ENCODE data around the gene RAMP1. TPM values are rescaled to one million over a fixed set of nuclear protein-coding genes. Genes with fewer than 3 reads are reported as not detected.
"Not testable (repeated sequence)": the region's sequence is repeated elsewhere in the genome, so short reads cannot be mapped to it uniquely, and the experiment has no call there.

Gene RAMP1
- total and polyA plus RNA-seq, 9 donors: 1.8 to 62.5 (median 29.4) TPM

GRCh38 chr2:237944302-237944701 lies 84.9 kb downstream of the RAMP1 start:
- intact Hi-C loops (cut with DNase I): loop anchor here in 1 of 4 donors (10.0 kb wide), 1 partner anchor 180 kb away; no protein-coding TSS in a partner anchor
- no peaks in the 10 kb centered on the region for H3K27me3 ChIP-seq
- H3K9me3 ChIP-seq: no peaks in the 10 kb centered on the region
- H3K4me3 ChIP-seq: no peak overlapping the region
- H3K4me1 ChIP-seq (ENCODE audit: insufficient read depth): peaks cover 3% of the 10 kb centered on the region
- DNase-seq: no peak
- H3K27ac ChIP-seq: no peak overlapping the region
- no peaks in the 10 kb centered on the region for H3K36me3 ChIP-seq
- no peak for TF ChIP-seq POLR2A (IDR thresholded peaks at IDR 0.05)
- TF ChIP-seq EP300 (IDR thresholded peaks at IDR 0.05): no peak
- TF ChIP-seq, protein P1, sequence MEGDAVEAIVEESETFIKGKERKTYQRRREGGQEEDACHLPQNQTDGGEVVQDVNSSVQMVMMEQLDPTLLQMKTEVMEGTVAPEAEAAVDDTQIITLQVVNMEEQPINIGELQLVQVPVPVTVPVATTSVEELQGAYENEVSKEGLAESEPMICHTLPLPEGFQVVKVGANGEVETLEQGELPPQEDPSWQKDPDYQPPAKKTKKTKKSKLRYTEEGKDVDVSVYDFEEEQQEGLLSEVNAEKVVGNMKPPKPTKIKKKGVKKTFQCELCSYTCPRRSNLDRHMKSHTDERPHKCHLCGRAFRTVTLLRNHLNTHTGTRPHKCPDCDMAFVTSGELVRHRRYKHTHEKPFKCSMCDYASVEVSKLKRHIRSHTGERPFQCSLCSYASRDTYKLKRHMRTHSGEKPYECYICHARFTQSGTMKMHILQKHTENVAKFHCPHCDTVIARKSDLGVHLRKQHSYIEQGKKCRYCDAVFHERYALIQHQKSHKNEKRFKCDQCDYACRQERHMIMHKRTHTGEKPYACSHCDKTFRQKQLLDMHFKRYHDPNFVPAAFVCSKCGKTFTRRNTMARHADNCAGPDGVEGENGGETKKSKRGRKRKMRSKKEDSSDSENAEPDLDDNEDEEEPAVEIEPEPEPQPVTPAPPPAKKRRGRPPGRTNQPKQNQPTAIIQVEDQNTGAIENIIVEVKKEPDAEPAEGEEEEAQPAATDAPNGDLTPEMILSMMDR (IDR thresholded peaks at IDR 0.05): no peak
- whole genome bisulfite sequencing, 3 donors: 82 to 88% (median 85%) methylated on average over 4 of the region's 4 CpGs

GRCh38 chr2:237946423-237946822 lies 87.0 kb downstream of the RAMP1 start:
- peaks cover 3% of the 10 kb centered on the region for H3K4me1 ChIP-seq (ENCODE audit: insufficient read depth)
- no peak for DNase-seq
- WGBS, 3 donors: 58 to 67% (median 66%) methylated on average over 1 of the region's 1 CpG
- H3K4me3 ChIP-seq: no peak overlapping the region
- H3K27me3 ChIP-seq: no peaks in the 10 kb centered on the region
- no peaks in the 10 kb centered on the region for H3K36me3 ChIP-seq
- intact Hi-C loops (cut with DNase I): loop anchor here in 1 of 4 donors (10.0 kb wide), 1 partner anchor 182 kb away; no protein-coding TSS in a partner anchor
- no peak overlapping the region for H3K27ac ChIP-seq
- TF ChIP-seq EP300 (IDR thresholded peaks at IDR 0.05): no peak
- TF ChIP-seq, protein P1 (IDR thresholded peaks at IDR 0.05): no peak
- TF ChIP-seq POLR2A (IDR thresholded peaks at IDR 0.05): no peak
- H3K9me3 ChIP-seq: no peaks in the 10 kb centered on the region

DNA sequence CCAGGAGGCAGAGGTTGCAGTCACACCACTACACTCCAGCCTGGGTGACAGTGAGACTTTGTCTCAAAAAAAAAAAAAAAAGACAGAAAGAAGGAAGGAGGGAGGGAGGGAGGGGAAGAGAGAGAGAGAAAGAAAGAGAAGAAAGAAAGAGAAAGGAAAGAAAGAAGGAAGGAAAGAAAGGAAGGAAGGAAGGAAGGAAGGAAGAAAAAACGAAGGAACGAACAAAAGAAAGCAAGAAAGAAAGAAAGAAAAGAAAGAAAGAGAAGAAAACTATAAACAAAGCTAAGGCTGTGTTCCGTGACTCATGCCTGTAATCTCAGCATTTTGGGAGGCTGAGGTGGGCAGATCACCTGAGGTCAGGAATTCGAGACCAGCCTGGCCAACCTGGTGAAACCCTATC lies 91.9 kb downstream of the RAMP1 start:
- H3K4me3 ChIP-seq; H3K27me3 ChIP-seq; H3K27ac ChIP-seq; H3K9me3 ChIP-seq; H3K36me3 ChIP-seq; H3K4me1 ChIP-seq (ENCODE audit: insufficient read depth); DNase-seq; intact Hi-C loops (cut with DNase I): not testable (repeated sequence)
- 68 to 86% (median 84%) methylated on average over 4 of the region's 4 CpGs for WGBS, 3 donors

- Histone ChIP-seq H3K36me3 (no peaks in the 10 kb centered on the region), H3K4me1 (ENCODE audit: insufficient read depth) (peaks cover 1% of the 10 kb centered on the region), H3K27me3 (peaks cover 3% of the 10 kb centered on the region), H3K9me3 (no peaks in the 10 kb centered on the region), H3K27ac (no peak overlapping the region), H3K4me3 (no peak overlapping the region)
- TF ChIP-seq POLR2A (IDR thresholded peaks at IDR 0.05): no peak
- no peak for TF ChIP-seq EP300 (IDR thresholded peaks at IDR 0.05)
- TF ChIP-seq, protein P1 (IDR thresholded peaks at IDR 0.05): no peak
- 80 to 87% (median 85%) methylated on average over 3 of the region's 3 CpGs for WGBS, 3 donors
- no peak for DNase-seq
- intact Hi-C loops (cut with DNase I): no loop called here
Observed at GRCh38 chr2:237951878-237952277, 92.5 kb downstream of the RAMP1 start.

GRCh38 chr2:237952851-237953250 lies 93.4 kb downstream of the RAMP1 start:
- H3K9me3 ChIP-seq: no peaks in the 10 kb centered on the region
- intact Hi-C loops (cut with DNase I): no loop called here
- H3K27me3 ChIP-seq: peaks cover 3% of the 10 kb centered on the region
- WGBS, 3 donors: 77 to 89% (median 77%) methylated on average over 2 of the region's 2 CpGs
- peaks cover 1% of the 10 kb centered on the region for H3K4me1 ChIP-seq (ENCODE audit: insufficient read depth)
- DNase-seq: no peak
- H3K4me3 ChIP-seq: no peak overlapping the region
- H3K36me3 ChIP-seq: no peaks in the 10 kb centered on the region
- TF ChIP-seq POLR2A (IDR thresholded peaks at IDR 0.05): no peak
- no peak for TF ChIP-seq EP300 (IDR thresholded peaks at IDR 0.05)
- TF ChIP-seq, protein P1 (IDR thresholded peaks at IDR 0.05): no peak
- no peak overlapping the region for H3K27ac ChIP-seq
